Mucosa of descending colon (tissue), 3 donors: ENCODE data around the gene RFX2. TPM values are rescaled to one million over a fixed set of nuclear protein-coding genes. Genes with fewer than 3 reads are reported as not detected.

ENCODE experiments used
- ATAC-seq: fragments of 200-7000 bp; cut with Tn5 transposase; one replicate; pipeline ENCODE4 v1.9.1; 2020; ENCODE audit warnings: mild to moderate bottlenecking, moderate library complexity
- DNase-seq, 3 donors: peaks; one replicate each; pipeline ENCODE4 v3.0.0-alpha.2; 2020
- H3K36me3 ChIP-seq: fragments of 200-600 bp; one replicate; pipeline ENCODE4 v1.8.0; 2021; ENCODE audit warnings: low read depth, mild to moderate bottlenecking
- H3K4me1 ChIP-seq: fragments of 200-600 bp; one replicate; pipeline ENCODE4 v1.8.0; 2021; ENCODE audit warnings: low read depth, mild to moderate bottlenecking
- H3K4me3 ChIP-seq: fragments of 200-600 bp; one replicate; pipeline ENCODE4 v1.8.0; 2021; ENCODE audit warnings: mild to moderate bottlenecking
- H3K9me3 ChIP-seq: fragments of 200-600 bp; one replicate; pipeline ENCODE4 v1.8.0; 2021; ENCODE audit warnings: mild to moderate bottlenecking
- CTCF ChIP-seq: fragments of 200-600 bp; IDR thresholded peaks from one replicate; pipeline ENCODE4 v1.8.0; 2022; ENCODE audit warnings: antibody characterized with exemption, mild to moderate bottlenecking
- intact Hi-C, 2 donors: fragments of 100-400 bp; cut with DNase I in 1 of 2; cut with micrococcal nuclease in 1 of 2; formaldehyde crosslinking; loops; one replicate each; pipeline versions ENCODE4 v1.11.0 to v1.11.1; 2022; cut with DNase I, micrococcal nuclease
- total RNA-seq, 3 donors: library from RNA; stranded (reverse); fragmentation: NEBNext Ultra II Directional in 2 of 3; extraction: Animal tissue kit (Norgen Biotek cat#: 25700) in 2 of 3; gene quantifications; one replicate each; pipeline versions ENCODE4 v1.2.1 to v1.2.4, GENCODE V29; 2021 to 2023
- donor health status: DM: no; HTN: no; CAD: no; lungs with moderate emphysema.
- donor health status: DM: no; HTN: no; CAD: no.
- donor health status: DM: no; HTN: yes; CAD: no.

The RFX2 gene
- total RNA-seq, 3 donors from 2014 or later: 5.6 to 14.6 (median 7.2) TPM

DNA sequence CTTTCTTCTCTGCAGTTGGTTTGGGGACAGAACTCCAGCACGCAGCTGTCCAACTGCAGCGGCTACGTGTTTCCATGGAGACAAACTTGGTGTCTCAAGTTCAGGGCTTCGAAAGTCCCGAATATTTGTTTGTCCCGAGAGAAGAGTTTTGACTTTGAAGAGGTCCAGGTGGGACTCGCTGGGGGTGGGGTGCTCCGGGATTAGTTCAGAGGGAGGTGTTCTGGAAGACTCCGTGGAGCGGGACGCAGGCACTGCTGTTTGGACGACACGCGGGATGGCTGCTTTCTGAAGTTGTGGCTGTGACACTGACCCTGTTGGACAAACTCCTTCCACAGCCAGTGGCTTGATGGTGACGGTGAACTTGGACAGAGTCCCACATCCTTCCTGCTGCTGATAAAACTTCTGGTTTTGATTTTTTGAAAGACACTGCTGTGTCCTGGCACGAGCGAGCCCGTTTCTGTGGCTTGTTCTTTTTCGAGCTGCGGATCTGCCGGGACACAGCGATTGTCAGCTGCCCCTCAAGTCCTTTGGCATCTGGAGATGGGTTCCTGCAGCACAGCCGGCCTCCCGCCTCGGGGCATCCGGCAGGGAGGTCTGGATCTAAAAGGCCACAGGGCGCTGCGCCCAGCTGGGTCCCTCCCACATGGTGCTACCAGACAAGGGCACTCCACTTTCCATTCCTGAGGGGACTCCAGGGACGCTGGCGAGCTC lies 116.5 kb downstream of the RFX2 start:
- no peak for TF ChIP-seq CTCF
- DNase-seq (no peak), ATAC-seq (no peak)
- Histone ChIP-seq H3K4me3 (no peak overlapping the region), H3K4me1 (no peaks in the 10 kb centered on the region), H3K9me3 (no peaks in the 10 kb centered on the region), H3K36me3 (no peaks in the 10 kb centered on the region)
- intact Hi-C loops: no loop called here

- TF ChIP-seq CTCF: no peak
Measured at GRCh38 chr19:5993201-5993600, 117.1 kb downstream of the RFX2 start.

DNA sequence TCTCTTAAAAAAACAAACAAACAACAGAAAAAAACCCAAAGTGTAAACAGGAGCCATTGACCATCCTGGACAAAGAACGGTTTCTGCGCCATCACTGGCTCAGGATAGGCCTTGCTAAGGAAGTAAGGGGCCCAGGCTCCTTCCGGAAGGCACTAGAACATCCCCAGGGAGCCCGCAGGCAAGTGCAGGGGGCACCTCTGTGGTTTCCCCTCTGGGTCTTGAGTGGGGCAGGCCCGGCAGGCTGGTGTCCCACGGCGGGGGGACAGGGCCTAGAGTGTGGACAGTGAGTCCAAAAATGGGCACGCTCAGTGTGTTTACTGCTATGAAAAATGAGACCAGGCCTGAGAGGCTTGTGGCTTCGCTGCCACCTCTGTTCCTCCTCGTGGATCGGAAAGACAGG lies 117.5 kb downstream of the RFX2 start:
- no peak for ATAC-seq
- H3K36me3 ChIP-seq: no peaks in the 10 kb centered on the region

More at GRCh38 chr19:5993201-5993600, 117.1 kb downstream of the RFX2 start:
- H3K4me3 ChIP-seq: no peak overlapping the region
- ATAC-seq (no peak), DNase-seq (no peak)
- H3K9me3 ChIP-seq: no peaks in the 10 kb centered on the region
- no peaks in the 10 kb centered on the region for H3K4me1 ChIP-seq
- intact Hi-C loops: no loop called here
- H3K36me3 ChIP-seq: no peaks in the 10 kb centered on the region

GRCh38 chr19:5991244-5991838 lies 119.0 kb downstream of the RFX2 start:
- intact Hi-C loops: no loop called here
- H3K9me3 ChIP-seq: no peaks in the 10 kb centered on the region
- no peaks in the 10 kb centered on the region for H3K36me3 ChIP-seq
- no peak for TF ChIP-seq CTCF
- H3K4me3 ChIP-seq: no peak overlapping the region
- ATAC-seq (no peak), DNase-seq (no peak)
- peaks cover 5% of the 10 kb centered on the region for H3K4me1 ChIP-seq

More for the DNA sequence above, 117.5 kb downstream of the RFX2 start:
- Histone ChIP-seq H3K4me3 (no peak overlapping the region), H3K9me3 (no peaks in the 10 kb centered on the region), H3K4me1 (no peaks in the 10 kb centered on the region)
- intact Hi-C loops: no loop called here
- DNase-seq: no peak
- no peak for TF ChIP-seq CTCF

DNA sequence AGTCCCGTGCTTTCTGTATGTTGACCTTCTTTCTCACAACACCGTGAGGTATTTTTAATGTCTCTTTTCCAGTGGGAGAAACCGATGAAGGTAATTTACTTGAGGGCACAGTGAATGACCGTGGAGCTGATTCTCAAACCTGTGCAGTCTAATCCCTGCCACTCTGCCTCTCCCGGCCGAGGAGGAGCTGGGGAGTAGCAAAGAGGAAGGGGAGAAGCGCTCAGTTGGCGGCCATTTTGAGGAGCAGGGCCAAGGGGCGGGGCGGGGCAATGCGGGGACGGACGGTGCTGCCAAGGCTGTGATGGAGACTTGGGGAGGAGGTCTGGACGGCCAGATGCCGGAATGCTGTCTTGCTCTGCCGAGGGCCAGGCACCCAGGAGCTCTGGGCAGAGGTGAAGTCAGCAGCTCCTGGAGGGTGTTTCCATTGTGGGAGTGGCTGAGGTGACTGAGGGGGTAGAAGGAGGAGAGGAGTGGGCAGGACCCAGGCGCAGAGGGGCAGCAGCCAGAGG lies 120.0 kb downstream of the RFX2 start:
- Histone ChIP-seq H3K4me3 (no peak overlapping the region), H3K9me3 (no peaks in the 10 kb centered on the region), H3K36me3 (no peaks in the 10 kb centered on the region), H3K4me1 (peaks cover 5% of the 10 kb centered on the region)
- DNase-seq (no peak), ATAC-seq (no peak)
- TF ChIP-seq CTCF: no peak
- intact Hi-C loops: no loop called here
